GM12878 (cell line): ENCODE results near the gene SLC6A12.

Experiments used
- CHD2 ChIP-seq: IDR thresholded peaks from 2 replicates; pipeline ENCODE4 v1.6.1; 2011; ENCODE audit warnings: low read depth, low read length, improper control_type of control experiment, borderline replicate concordance
- CREB1 ChIP-seq: IDR thresholded peaks from 2 replicates; pipeline ENCODE4 v1.6.1; 2012; ENCODE audit warnings: low read depth, mild to moderate bottlenecking, inconsistent platforms
- CTCF ChIP-seq, 3 experiments: IDR thresholded peaks in 2 of 3; conservative IDR thresholded peaks in 1 of 3; 2 replicates each; pipeline ENCODE4 v1.5.1; 2011; ENCODE audit warnings: low read depth in 3 of 3, low read length in 3 of 3, mild to moderate bottlenecking in 3 of 3, control low read depth in 2 of 3, moderate library complexity in 2 of 3, inconsistent platforms in 1 of 3, mixed read lengths in 1 of 3; ENCODE audit not compliant: control insufficient read depth in 2 of 3, insufficient read depth in 1 of 3; ENCODE audit errors: extremely low read depth in 1 of 3
- FOXM1 ChIP-seq: IDR thresholded peaks from 2 replicates; pipeline ENCODE4 v1.6.1; 2012; ENCODE audit warnings: low read depth, mild to moderate bottlenecking, inconsistent platforms, low read length, moderate library complexity
- GABPA ChIP-seq: IDR thresholded peaks from 2 replicates; pipeline ENCODE4 v1.6.1; 2014; ENCODE audit warnings: antibody characterized with exemption, low read depth, mild to moderate bottlenecking, inconsistent platforms
- JUNB ChIP-seq: IDR thresholded peaks from 2 replicates; pipeline ENCODE4 v1.6.1; 2016; ENCODE audit warnings: antibody characterized with exemption, mild to moderate bottlenecking
- MAX ChIP-seq: IDR thresholded peaks from 2 replicates; pipeline ENCODE4 v1.6.1; 2012; ENCODE audit warnings: low read depth, low read length, improper control_type of control experiment
- POLR2A ChIP-seq: IDR thresholded peaks from 2 replicates; pipeline ENCODE4 v1.6.1; 2011; ENCODE audit warnings: low read depth, mild to moderate bottlenecking, low read length
- TBL1XR1 ChIP-seq: IDR thresholded peaks from 2 replicates; pipeline ENCODE4 v1.6.1; 2012; ENCODE audit warnings: low read depth, low read length, improper control_type of control experiment
- USF2 ChIP-seq: IDR thresholded peaks from 2 replicates; pipeline ENCODE4 v1.6.1; 2011; ENCODE audit warnings: low read depth, low read length, improper control_type of control experiment, borderline replicate concordance

DNA sequence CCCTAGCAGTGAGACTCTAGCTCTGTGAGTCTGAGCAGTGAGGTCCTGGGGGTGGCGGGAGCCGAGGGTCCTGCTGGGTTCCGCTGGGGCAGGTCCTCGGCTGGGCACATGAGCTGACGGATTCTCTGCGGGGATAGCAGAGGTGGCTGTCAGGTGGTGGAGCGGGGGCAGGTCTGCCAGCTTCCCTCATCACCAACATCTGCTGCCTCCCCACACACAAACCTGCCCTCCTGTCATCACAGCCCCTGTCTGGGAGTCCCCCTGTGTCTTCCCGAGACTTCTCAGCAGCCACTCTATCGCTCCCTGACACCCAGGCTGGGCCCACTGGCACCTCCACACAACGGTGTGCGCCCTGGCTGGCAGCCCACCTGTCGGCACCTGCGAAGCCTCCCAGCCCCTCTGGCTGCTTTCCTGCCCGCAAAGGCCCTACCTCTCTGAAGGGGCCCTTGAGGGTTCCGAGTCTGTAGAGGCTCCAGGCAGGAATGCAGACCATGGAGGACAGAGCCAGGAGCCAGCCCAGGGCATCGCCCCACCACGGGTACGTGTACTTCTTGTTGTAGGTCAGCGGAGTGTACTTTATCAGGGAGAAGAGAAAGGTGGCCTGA is 7.1 kb upstream of the SLC6A12 start:
- TF ChIP-seq FOXM1 (no peak), POLR2A (no peak), TBL1XR1 (no peak), JUNB (no peak), CREB1 (no peak), CTCF (IDR thresholded peaks at IDR 0.05 in 2 of 3, conservative IDR thresholded peaks at IDR 0.05 in 1 of 3; ENCODE audit: control insufficient read depth in 2 of 3, extremely low read depth in 1 of 3, insufficient read depth in 1 of 3, low read depth in 3 of 3, low read length in 3 of 3) (no peak), GABPA (no peak), CHD2 (no peak), USF2 (no peak), MAX (no peak)
